Epithelial cell of prostate (primary cell): ENCODE results near the gene WNT7A.

ENCODE experiments used
- DNase-seq: peaks from one replicate; pipeline ENCODE4 v3.0.0-alpha.2; 2011; ENCODE audit warnings: low read depth, low spot score
- H3K27ac ChIP-seq: fragments of 450-650 bp; 2 replicates; pipeline ENCODE4 v1.5.1; 2017; ENCODE audit warnings: mild to moderate bottlenecking

Gene WNT7A

GRCh38 chr3:13850161-13850945, 29.5 kb downstream of the WNT7A start:
- peak overlapping the region; percentile 99 for H3K27ac ChIP-seq
- peak; percentile 73 for DNase-seq

DNA sequence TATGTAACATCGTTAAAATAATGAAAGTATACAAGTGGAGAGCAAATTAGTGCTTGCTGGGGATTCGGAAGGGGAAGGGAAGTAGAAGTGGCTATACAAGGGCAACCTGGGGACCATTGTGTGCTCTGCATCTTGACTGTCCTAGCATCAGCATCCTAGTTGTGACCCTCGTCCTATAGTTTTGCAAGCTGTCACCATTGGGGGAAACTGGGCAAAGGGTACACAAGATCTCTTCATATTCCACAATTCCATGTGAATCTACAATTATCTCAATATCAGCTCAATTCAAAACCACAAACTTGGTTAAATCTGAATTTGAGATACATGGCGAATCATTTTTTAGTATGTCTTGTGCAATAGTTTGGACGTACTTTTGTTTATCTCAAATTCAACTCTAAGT, 30.9 kb downstream of the WNT7A start:
- H3K27ac ChIP-seq = peak overlapping the region; percentile 99
- no peak for DNase-seq

- no peak overlapping the region for H3K27ac ChIP-seq
- DNase-seq = no peak
These were observed 32.9 kb downstream of the WNT7A start for GRCh38 chr3:13846716-13847570.

- H3K27ac ChIP-seq = no peak overlapping the region
- no peak for DNase-seq
These were observed 33.6 kb downstream of the WNT7A start for GRCh38 chr3:13846238-13846637.

- DNase-seq = no peak
- no peak overlapping the region for H3K27ac ChIP-seq
These were observed 34.1 kb downstream of the WNT7A start for GRCh38 chr3:13845806-13846205.

- no peak for DNase-seq
- H3K27ac ChIP-seq = no peak overlapping the region
These were observed 35.0 kb downstream of the WNT7A start for GRCh38 chr3:13844911-13845310.

GRCh38 chr3:13844286-13844685, 35.6 kb downstream of the WNT7A start:
- DNase-seq = no peak
- H3K27ac ChIP-seq = no peak overlapping the region

DNA sequence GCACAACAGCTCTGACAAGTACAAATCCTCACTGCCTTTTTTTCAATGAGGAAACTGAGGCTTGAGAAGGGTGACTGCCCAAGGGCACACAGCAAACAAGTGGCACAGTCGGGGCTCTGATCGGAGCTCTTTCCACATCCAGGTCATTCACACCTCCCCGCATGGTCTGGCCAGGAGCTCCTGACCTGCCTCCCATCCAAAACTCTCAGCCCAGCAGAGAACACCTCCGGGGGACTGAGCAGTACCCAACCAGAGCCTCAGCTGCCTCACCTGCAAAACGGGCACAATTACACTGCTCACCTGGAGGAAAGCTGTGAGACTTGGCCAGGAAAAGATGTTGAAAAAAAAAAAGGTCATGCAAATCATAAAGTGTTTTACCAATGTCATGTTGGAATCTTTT, 36.5 kb downstream of the WNT7A start:
- no peak overlapping the region for H3K27ac ChIP-seq
- DNase-seq = no peak

GRCh38 chr3:13842226-13842625, 37.6 kb downstream of the WNT7A start:
- H3K27ac ChIP-seq = peak overlapping the region; percentile 98
- DNase-seq = no peak

DNA sequence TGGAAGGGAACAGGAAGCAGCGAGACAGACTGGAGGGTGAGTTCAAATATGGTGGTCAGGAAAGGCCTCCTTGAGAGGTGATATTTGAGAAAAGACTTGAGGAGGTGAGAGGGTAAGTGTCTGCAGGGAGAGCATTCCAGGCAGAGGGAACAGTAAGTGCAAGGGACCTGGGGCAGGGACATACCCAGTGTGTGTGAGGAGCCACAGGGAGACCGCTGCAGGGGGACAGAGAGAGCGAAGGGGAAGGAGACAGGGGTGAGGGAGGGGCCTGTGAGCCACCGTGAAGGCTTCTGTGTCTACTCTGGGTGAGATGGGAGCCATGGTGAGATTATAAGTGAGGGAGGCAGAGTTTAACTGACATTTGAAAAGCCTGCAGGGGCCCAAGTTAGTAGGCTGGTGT, 38.0 kb downstream of the WNT7A start:
- DNase-seq = no peak
- H3K27ac ChIP-seq = peak overlapping the region; percentile 98

GRCh38 chr3:13841141-13841540, 38.7 kb downstream of the WNT7A start:
- peak overlapping the region; percentile 98 for H3K27ac ChIP-seq
- DNase-seq = no peak

GRCh38 chr3:13840456-13840855, 39.4 kb downstream of the WNT7A start:
- DNase-seq = no peak
- H3K27ac ChIP-seq = peak overlapping the region; percentile 98

DNA sequence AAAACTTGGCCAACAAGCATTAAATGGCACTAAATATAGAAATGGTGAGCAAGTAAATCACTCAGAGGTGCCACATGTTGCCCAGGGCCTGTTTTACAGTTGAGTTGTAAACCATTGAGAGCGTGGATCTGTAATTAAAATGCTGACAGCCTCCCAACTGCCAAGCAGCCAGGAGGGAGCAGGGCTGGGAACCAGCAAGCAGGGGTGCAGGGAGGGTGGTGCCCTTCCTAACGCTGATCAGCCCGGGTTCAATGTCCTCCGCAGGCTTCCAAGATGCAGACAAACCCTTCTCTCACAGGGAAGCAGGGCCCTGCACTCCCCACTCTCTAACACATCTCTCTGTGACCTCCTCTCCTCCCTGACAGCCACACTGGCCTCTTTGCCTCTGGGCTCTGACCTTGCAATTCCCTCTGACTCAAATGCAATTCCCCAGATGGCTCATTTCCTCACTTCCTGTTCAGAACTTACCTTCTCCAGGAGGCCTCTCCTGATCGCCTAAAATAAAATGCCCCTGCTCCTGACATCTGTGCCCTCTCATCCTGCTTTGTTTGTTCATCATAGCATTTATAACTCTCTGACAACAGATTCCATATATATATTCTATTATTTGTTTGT, 40.0 kb downstream of the WNT7A start:
- peak overlapping the region; percentile 98 for H3K27ac ChIP-seq
- DNase-seq = no peak

GRCh38 chr3:13839253-13839652, 40.6 kb downstream of the WNT7A start:
- H3K27ac ChIP-seq = peak overlapping the region; percentile 98

GRCh38 chr3:13838421-13838820, 41.5 kb downstream of the WNT7A start:
- peak overlapping the region; percentile 98 for H3K27ac ChIP-seq
- no peak for DNase-seq

More at GRCh38 chr3:13839253-13839652, 40.6 kb downstream of the WNT7A start:
- no peak for DNase-seq

DNA sequence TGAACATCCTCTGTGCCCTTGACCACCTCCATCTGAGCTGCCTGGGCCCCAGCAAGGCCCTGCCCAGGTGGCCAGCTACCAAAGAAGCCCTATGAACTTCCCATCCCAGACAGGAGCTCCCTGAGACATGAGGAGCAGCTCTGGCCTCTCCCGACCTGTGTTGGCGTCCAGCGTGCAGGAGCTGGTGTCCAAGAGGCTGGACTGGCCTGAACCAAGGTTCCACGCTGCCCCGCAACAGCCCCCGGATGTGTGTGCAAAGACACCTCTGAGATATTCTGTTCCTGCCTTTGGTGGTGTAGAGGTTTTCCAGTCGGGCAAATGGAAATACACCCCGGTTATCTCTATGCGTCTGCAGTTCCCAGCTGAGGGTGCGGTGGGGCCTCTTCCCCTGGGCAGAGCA, 42.1 kb downstream of the WNT7A start:
- no peak for DNase-seq
- H3K27ac ChIP-seq = peak overlapping the region; percentile 40

DNA sequence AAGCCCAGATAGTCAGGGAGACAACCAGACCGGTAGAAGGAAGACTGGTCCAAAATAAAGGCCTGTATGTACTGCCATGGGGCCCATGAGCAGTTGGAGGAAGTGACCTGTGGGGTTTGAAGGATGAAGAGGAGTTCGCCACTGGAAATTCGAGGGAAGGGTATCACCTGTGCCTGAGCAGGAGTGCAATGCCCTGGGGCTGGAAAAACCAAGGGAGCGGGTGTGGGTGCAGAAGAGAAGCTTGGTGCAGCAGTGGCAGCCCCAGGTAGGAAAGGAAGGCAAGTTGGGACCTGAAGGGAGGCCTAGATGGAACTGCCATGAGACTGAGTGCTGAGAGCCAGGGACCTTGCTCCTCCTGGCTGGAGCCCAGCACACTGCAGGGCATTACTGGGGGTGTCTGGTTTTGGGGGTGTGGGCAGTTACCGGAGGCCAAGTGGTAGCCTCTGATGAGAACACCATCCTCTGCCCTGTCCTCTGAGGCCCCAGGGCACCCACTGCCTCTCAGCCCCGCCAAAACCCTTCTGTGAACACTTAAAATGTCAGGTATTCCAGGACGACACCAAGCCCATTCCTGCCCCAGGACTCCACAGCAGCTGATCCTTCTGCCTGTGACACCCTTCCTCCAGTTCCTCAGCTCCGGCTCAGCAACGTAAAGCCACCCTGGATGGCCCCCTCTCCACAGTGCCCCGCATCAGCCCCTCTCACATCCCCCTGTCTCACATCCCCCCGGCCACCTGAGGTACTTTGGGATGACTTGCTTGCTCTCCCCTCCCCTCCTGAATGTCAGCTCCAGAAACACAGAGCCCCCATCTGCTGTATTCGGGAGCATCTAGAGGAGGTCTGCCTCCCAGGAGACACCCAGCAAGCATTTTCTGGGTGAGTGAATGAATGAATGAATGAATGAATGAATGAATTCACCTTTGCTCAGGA, 42.9 kb downstream of the WNT7A start:
- H3K27ac ChIP-seq = peak overlapping the region; percentile 40

GRCh38 chr3:13835246-13835645, 44.6 kb downstream of the WNT7A start:
- no peak for DNase-seq
- no peak overlapping the region for H3K27ac ChIP-seq

More for the DNA sequence above, 42.9 kb downstream of the WNT7A start:
- no peak for DNase-seq

- no peak for DNase-seq
- no peak overlapping the region for H3K27ac ChIP-seq
These were observed 45.4 kb downstream of the WNT7A start for GRCh38 chr3:13834258-13835035.
